SH-SY5Y (cell line): ENCODE results near the gene KCNIP4.

Experiments used
- GATA2 ChIP-seq: IDR thresholded peaks from 2 replicates; pipeline ENCODE4 v1.6.1; 2011; ENCODE audit warnings: mild to moderate bottlenecking, low read depth, low read length
- GATA3 ChIP-seq: IDR thresholded peaks from 2 replicates; pipeline ENCODE4 v1.6.1; 2011; ENCODE audit warnings: low read depth, mild to moderate bottlenecking, low read length, moderate library complexity

DNA sequence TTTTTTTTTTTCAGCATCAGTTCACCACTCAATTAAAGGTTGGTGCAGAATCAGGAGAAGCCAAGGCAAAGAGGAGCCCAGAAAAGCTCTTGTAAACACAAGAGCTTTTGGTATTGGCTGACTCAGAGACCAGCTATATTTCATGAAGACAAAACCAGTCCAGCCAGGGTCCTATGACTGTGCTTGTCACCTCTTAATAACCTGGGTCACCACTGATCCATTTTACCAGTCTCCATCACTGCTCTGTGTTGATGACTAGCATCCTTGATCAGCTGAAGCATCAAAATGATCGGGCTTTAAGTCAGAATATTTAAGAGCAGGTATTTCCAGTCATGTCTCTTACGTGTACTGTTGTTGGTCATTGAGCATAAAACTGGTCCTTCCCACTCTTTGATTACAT is 1010.4 kb downstream of the KCNIP4 start:
- no peak for TF ChIP-seq GATA3
- TF ChIP-seq GATA2 = no peak
